ENCODE data around the gene JMJD8. TPM values are rescaled to one million over a fixed set of nuclear protein-coding genes. Genes with fewer than 3 reads are reported as not detected.
A peak's percentile ranks its signal among the peaks of the same experiment; 100 is the strongest.

The JMJD8 gene
- total and polyA plus RNA-seq, 12 donors, result 50.8 to 137 (median 93.1) TPM

GRCh38 chr16:642189-643049, 41.7 kb downstream of the JMJD8 start:
- Histone ChIP-seq H3K27ac (peak overlapping the region; percentile 85 to 100 (median 93)), H3K9me3 (replicated peaks in 1 of 3) (no peaks in the 10 kb centered on the region), H3K36me3 (replicated peaks in 1 of 2) (no peaks in the 10 kb centered on the region), H3K4me3 (peak overlapping the region; percentile 40 to 97 (median 46)), H3K27me3 (no peaks in the 10 kb centered on the region), H3K4me1 (replicated peaks in 1 of 2) (peaks cover 67 to 70% of the 10 kb centered on the region in 2 donors)
- no peak for TF ChIP-seq POLR2A (IDR thresholded peaks at IDR 0.05)
- TF ChIP-seq, protein P1, sequence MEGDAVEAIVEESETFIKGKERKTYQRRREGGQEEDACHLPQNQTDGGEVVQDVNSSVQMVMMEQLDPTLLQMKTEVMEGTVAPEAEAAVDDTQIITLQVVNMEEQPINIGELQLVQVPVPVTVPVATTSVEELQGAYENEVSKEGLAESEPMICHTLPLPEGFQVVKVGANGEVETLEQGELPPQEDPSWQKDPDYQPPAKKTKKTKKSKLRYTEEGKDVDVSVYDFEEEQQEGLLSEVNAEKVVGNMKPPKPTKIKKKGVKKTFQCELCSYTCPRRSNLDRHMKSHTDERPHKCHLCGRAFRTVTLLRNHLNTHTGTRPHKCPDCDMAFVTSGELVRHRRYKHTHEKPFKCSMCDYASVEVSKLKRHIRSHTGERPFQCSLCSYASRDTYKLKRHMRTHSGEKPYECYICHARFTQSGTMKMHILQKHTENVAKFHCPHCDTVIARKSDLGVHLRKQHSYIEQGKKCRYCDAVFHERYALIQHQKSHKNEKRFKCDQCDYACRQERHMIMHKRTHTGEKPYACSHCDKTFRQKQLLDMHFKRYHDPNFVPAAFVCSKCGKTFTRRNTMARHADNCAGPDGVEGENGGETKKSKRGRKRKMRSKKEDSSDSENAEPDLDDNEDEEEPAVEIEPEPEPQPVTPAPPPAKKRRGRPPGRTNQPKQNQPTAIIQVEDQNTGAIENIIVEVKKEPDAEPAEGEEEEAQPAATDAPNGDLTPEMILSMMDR (IDR thresholded peaks at IDR 0.05), result no peak
- intact Hi-C loops (cut with DNase I), result no loop called here
- peak; percentile 79 to 86 (median 84) for DNase-seq
- WGBS, 4 donors, result 3 to 11% (median 4%) methylated on average over 13 to 72 of the region's 72 CpGs

DNA sequence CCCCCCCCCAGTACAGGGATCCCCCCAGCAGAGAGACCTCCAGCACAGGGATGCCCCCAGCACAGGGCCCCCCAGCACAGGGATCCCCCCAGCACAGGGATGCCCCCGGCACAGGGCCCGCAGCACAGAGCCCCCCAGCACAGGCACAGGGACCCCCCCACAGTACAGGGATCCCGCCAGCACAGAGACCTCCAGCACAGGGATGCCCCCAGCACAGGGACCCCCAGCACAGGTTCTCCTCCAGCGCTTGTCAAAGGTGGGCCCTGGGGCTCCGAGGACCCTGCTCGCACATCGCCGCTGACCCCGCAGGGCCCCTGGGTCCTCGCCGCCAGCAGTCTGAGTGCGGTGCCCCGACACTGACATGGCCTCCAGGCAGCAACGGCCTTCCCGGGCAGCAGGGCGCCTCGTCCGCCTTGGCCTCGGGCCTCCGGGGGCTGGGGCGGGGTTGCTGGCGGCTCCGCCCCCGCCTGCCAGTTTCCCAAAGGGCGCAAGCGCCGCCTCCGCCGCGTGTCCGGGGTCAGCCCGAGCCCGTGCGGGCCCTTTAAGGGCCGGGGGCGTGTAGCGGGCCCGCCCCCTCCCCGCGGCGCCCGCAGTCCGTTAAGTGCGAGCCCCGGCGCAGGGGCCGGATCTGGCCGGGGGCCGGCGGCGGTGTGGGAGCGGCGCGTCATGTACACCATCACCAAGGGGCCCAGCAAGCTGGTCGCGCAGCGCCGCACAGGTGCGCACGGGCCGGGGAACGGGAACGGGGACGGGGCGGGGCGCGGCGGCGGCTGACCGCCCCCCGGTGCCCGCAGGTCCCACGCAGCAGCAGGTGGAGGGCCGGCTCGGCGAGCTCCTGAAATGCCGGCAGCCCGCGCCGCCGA, 42.6 kb downstream of the JMJD8 start, which contains the start of gene MCRIP2:
TSS of gene MCRIP2 (plus strand) at position 503 of the 863 bp plus-strand sequence. CDS start at position 667, 164 bp downstream.
- TF ChIP-seq, protein P1 (IDR thresholded peaks at IDR 0.05), result peak in 1 of 6 experiments; percentile 10
- peak; percentile 44 to 92 for TF ChIP-seq POLR2A (IDR thresholded peaks at IDR 0.05)
- Histone ChIP-seq H3K9me3 (replicated peaks in 1 of 3) (no peaks in the 10 kb centered on the region), H3K4me1 (replicated peaks in 1 of 2) (peaks cover 61 to 64% of the 10 kb centered on the region in 2 donors), H3K4me3 (peak within 1 kb of the TSS; percentile 40 to 97 (median 46)), H3K36me3 (replicated peaks in 1 of 2) (no peaks in the 10 kb centered on the region), H3K27me3 (no peaks in the 10 kb centered on the region), H3K27ac (peak within 1 kb of the TSS; percentile 85 to 100 (median 93))
- peak; percentile 91 to 94 (median 92) for DNase-seq
- WGBS, 4 donors, result 0 to 2% (median 1%) methylated on average over 1 to 81 of the region's 81 CpGs; no CpG with 5 or more reads in 1 of the 4 donors
- intact Hi-C loops (cut with DNase I), result no loop called here

- Histone ChIP-seq H3K4me1 (replicated peaks in 1 of 2) (peaks cover 52 to 56% of the 10 kb centered on the region in 2 donors), H3K36me3 (replicated peaks in 1 of 2) (no peaks in the 10 kb centered on the region), H3K9me3 (replicated peaks in 1 of 3) (no peaks in the 10 kb centered on the region), H3K4me3 (peak overlapping the region in 1 of 4 donors; percentile 97), H3K27me3 (no peaks in the 10 kb centered on the region), H3K27ac (peak overlapping the region; percentile 85 to 100 (median 91))
- peak in 1 of 7 donors; percentile 21 for DNase-seq
- TF ChIP-seq POLR2A (IDR thresholded peaks at IDR 0.05), result no peak
- TF ChIP-seq, protein P1 (IDR thresholded peaks at IDR 0.05), result no peak
- intact Hi-C loops (cut with DNase I), result no loop called here
- WGBS, 4 donors, result 17 to 76% (median 62%) methylated on average over 1 to 5 of the region's 5 CpGs
These were observed 43.5 kb downstream of the JMJD8 start for GRCh38 chr16:640614-641013.

DNA sequence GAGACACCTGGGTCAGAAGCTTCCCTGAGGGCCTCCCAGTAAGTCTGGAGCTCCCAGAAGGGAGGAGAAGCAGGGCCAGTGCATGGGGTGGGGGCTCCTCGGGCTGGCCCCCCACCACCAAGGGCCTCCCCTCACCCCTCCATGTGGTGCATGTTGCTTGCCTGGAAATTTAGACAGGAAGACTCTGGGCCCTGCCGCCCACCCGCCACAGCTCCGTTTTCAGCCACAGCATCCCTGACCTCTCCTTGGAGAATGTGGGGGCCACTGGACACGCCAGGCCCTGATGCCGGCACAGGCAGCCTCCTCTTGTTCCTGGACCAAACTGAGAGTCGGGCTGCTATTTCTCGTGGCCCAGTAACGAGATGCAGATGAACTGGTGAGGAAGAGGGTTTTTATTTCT, 45.3 kb downstream of the JMJD8 start:
- WGBS, 4 donors, result 44 to 58% (median 49%) methylated on average over 3 to 9 of the region's 9 CpGs
- no peaks in the 10 kb centered on the region for H3K9me3 ChIP-seq (replicated peaks in 1 of 3)
- no peaks in the 10 kb centered on the region for H3K27me3 ChIP-seq
- H3K4me3 ChIP-seq, result no peak overlapping the region
- no peaks in the 10 kb centered on the region for H3K36me3 ChIP-seq (replicated peaks in 1 of 2)
- TF ChIP-seq, protein P1 (IDR thresholded peaks at IDR 0.05), result no peak
- TF ChIP-seq POLR2A (IDR thresholded peaks at IDR 0.05), result no peak
- peaks cover 44 to 45% of the 10 kb centered on the region in 2 donors for H3K4me1 ChIP-seq (replicated peaks in 1 of 2)
- intact Hi-C loops (cut with DNase I), result no loop called here
- H3K27ac ChIP-seq, result peak overlapping the region; percentile 42 to 98 (median 89)
- peak in 3 of 7 donors; percentile 9 to 36 (median 26) for DNase-seq

Measured in adrenal gland (tissue), 12 donors.